Right cardiac atrium (tissue), 5 donors: ENCODE results near the gene FOCAD. TPM values are rescaled to one million over a fixed set of nuclear protein-coding genes. Genes with fewer than 3 reads are reported as not detected.

ENCODE experiments used
- ATAC-seq, 2 donors: fragments of 200-7000 bp; cut with Tn5 transposase; one replicate each; pipeline versions ENCODE4 v1.8.0 to v1.9.1; 2020; ENCODE audit warnings: moderate library complexity in 2 of 2, mild to moderate bottlenecking in 1 of 2
- DNase-seq, 3 donors: peaks; one replicate each; pipeline ENCODE4 v3.0.0-alpha.2; 2020
- H3K27ac ChIP-seq: one replicate; pipeline ENCODE4 v1.5.1; 2013; ENCODE audit warnings: mild to moderate bottlenecking, low read length, control low read depth, moderate library complexity
- H3K27me3 ChIP-seq: one replicate; pipeline ENCODE4 v1.6.1; 2013; ENCODE audit not compliant: control insufficient read depth, insufficient read depth
- H3K4me1 ChIP-seq: one replicate; pipeline ENCODE4 v1.6.1; 2013; ENCODE audit warnings: low read length; ENCODE audit not compliant: control insufficient read depth, insufficient read depth
- H3K4me3 ChIP-seq: one replicate; pipeline ENCODE4 v1.5.1; 2013; ENCODE audit warnings: low read length, control low read depth
- H3K9me3 ChIP-seq: one replicate; pipeline ENCODE4 v1.6.1; 2013; ENCODE audit warnings: low read length; ENCODE audit not compliant: control insufficient read depth
- WGBS: extraction: QIAGEN DNeasy Blood & Tissue Kit; methylation state at CpG from one replicate; pipeline ENCODE4 v1.1.7; 2013; 5-methylcytosine and 5-hydroxymethylcytosine counted together
- intact Hi-C, 4 donors: fragments of 100-400 bp; cut with DNase I; formaldehyde crosslinking; loops; one replicate each; pipeline versions ENCODE4 v1.11.0 to v1.14.0; 2022 to 2023
- polyA plus RNA-seq: library from polyadenylated mRNA; stranded (reverse); fragments of 200-250 nt; gene quantifications from one replicate; pipeline ENCODE4 v1.2.3, GENCODE V29; 2013
- total RNA-seq, 4 donors: library from RNA; stranded (reverse); fragmentation: NEBNext Ultra II Directional; extraction: Animal tissue kit (Norgen Biotek cat#: 25700); gene quantifications; one replicate each; pipeline ENCODE4 v1.2.1, GENCODE V29; 2021
- donor health status: healthy with polysubstance abuse.
- donor health status: DM: no; HTN: yes; CAD: no.
- donor health status: DM: no; HTN: no; CAD: no.
- donor health status: DM: no; HTN: yes; CAD: no; lungs with severe emphysema.
- donor health status: DM: yes; HTN: yes; CAD: no.

FOCAD gene
- total and polyA plus RNA-seq, 5 donors, result 9.5 to 40.5 (median 37.7) TPM

DNA sequence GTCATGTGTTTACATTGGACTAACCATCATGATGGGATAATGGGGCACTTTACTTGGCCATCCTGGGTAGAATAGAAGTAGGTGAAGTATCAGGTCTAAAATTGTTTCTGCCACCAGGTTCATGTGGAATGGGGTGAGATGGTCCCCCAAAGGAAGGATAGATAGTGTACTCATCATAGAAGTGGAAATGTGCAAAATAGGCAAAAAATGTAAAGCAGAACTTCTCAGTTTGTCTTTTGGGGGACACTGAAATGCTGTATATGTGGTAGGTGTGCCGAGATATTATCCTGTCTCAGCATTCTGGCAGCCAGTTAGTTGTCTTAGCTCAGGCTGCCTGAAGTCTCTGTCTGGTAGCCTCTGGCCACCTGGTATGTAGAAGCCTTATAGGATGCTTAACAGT is 107.6 kb downstream of the FOCAD start:
- WGBS, result 98% methylated on average over 1 of the region's 1 CpG
- Histone ChIP-seq H3K4me3 (no peak overlapping the region), H3K9me3 (no peaks in the 10 kb centered on the region), H3K27me3 (no peaks in the 10 kb centered on the region), H3K27ac (no peak overlapping the region), H3K4me1 (no peaks in the 10 kb centered on the region)
- intact Hi-C loops, result no loop called here
- ATAC-seq, result no peak
- DNase-seq, result no peak

DNA sequence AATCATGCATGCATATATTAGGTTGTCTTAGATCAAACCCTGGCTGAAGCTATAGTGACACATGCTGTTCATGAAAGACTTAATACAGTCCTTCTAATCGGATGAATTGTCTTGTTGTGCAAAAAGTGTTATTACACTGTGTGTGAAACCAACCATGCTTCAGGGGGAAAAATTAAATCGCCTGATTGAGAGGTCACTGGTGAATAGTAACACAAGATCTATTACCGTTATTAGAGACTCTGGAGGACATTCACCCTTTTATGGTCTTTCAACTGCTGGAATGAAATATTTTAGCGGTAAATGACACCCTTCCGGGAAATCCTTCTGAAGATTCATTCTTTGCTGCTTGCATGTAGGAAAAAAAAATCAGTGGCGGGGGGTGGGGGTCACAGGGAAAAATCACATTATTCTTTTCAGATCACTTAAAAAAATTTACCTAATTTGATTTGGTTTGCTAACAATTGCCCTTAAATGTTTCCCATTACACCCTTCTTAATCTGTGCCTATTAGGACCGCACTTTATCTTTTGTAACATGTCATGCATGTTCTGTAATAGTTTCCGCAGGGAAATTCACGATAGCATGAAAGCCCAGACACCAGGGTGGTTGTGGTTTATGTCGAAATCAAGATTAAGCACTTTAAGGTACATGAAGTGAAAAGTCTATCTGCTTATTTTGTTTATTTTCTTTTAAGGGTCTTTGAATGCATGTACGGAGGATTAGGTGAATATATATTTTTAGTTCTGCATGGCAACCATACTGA is 120.6 kb downstream of the FOCAD start:
- no peak for DNase-seq
- H3K4me3 ChIP-seq, result no peak overlapping the region
- intact Hi-C loops, result no loop called here
- no peaks in the 10 kb centered on the region for H3K4me1 ChIP-seq
- no peaks in the 10 kb centered on the region for H3K27me3 ChIP-seq
- WGBS, result 75% methylated on average over 11 of the region's 11 CpGs
- no peak for ATAC-seq
- H3K9me3 ChIP-seq, result no peaks in the 10 kb centered on the region
- H3K27ac ChIP-seq, result no peak overlapping the region

DNA sequence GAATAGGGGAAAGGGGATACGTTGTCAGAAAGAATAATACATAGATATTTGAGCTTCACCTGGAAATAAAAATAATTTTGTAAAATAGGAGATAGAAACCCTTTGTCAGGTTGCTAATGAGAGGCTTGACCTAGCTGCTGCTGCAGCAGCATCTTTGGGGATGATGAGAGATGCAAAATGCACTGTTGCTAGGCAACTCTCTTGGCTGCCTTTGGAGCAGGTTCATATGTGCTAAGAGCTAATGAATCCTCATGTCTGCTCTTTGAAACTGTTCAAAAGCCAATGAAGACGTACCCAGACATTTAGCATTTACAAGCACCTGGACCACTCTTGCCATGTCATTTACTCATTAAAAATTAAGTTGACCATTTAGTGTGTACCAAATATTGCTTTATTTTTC is 121.7 kb downstream of the FOCAD start:
- no peak for DNase-seq

DNA sequence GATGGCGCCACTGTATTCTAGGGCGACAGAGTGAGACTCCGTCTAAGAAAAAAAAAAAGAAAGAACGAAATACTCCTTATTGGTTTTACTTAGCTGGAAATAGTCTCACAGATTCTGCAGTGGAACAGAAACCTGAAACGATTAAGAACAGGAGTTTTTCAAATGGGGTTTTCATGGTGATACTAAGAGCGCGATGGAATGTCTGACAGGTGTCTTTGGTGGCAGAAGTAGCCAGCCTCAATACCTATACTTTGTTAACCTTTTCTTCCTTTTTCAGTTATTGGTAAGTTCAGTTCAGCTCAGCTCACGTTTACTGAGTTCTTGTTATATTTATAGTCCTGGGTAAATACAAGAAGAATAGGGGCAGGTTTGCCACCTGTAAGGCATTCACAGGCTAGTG is 123.9 kb downstream of the FOCAD start:
- Histone ChIP-seq H3K9me3 (no peaks in the 10 kb centered on the region), H3K27me3 (no peaks in the 10 kb centered on the region), H3K4me1 (no peaks in the 10 kb centered on the region), H3K27ac (no peak overlapping the region), H3K4me3 (no peak overlapping the region)
- WGBS, result 89% methylated on average over 8 of the region's 8 CpGs
- DNase-seq (no peak), ATAC-seq (no peak)
- intact Hi-C loops, result no loop called here

More for the DNA sequence above, 121.7 kb downstream of the FOCAD start:
- 97% methylated on average over 2 of the region's 2 CpGs for WGBS
- intact Hi-C loops, result no loop called here
- ATAC-seq, result no peak
- no peaks in the 10 kb centered on the region for H3K9me3 ChIP-seq
- H3K27ac ChIP-seq, result no peak overlapping the region
- H3K27me3 ChIP-seq, result no peaks in the 10 kb centered on the region
- H3K4me3 ChIP-seq, result no peak overlapping the region
- H3K4me1 ChIP-seq, result no peaks in the 10 kb centered on the region

DNA sequence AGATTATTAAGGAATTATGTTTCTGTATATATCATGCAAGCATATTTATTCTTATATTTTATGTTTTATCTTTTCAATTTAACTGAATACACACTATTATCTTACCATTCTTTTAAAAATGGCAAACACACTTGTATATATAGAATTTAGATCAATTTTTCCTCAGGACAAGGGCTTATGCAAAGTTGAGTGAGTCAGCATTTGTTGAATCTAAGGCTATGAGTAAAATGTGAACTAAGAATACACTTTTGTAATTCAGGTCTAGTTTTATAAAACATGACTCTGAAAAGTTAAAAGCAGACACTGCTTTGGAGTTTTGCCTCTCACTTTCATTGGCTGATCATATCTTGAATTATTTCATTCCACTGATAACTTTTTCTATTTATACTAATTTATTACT is 127.8 kb downstream of the FOCAD start:
- intact Hi-C loops, result no loop called here
- H3K9me3 ChIP-seq, result no peaks in the 10 kb centered on the region
- H3K4me1 ChIP-seq, result no peaks in the 10 kb centered on the region
- DNase-seq, result no peak
- no peak overlapping the region for H3K27ac ChIP-seq
- no peak for ATAC-seq
- H3K27me3 ChIP-seq, result no peaks in the 10 kb centered on the region
- H3K4me3 ChIP-seq, result no peak overlapping the region

DNA sequence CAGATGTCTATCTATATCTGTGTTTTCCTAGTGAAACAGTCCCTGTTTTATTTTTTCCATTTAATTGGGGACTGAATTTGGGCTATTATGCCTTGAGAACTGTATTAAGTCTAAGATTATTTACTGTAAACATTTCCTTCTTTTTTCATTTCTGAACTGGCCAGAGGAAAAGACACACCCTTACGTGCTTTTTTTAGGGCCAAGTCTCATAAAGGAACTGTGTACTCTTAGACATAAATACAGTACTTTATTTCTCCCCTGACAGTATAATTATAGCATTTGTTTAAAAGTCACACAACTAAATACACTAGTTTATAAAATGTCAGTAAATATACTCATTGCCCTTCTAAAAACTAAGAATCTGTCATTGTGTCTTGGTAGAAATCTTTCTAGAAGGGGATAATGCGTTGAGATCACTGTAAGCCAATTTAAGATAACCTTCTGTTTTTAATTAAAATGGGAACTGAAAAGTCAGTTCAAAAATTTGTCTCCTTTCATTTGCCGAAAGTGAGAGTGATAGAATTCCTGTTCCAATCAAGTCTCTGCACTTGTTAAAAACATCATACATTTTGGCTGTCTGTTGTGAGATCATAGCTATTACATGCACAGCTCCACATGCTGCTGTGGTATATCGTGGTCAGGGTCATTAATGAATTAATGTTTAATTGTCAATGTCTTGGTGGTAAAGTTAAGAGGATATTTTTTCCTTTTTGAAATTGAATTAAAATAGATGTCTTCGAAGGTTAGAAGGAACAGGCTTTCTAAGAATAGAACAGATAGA is 132.1 kb downstream of the FOCAD start:
- ATAC-seq (no peak), DNase-seq (no peak)
- Histone ChIP-seq H3K27ac (no peak overlapping the region), H3K9me3 (no peaks in the 10 kb centered on the region), H3K4me3 (no peak overlapping the region), H3K4me1 (no peaks in the 10 kb centered on the region), H3K27me3 (no peaks in the 10 kb centered on the region)
- WGBS, result 34% methylated on average over 5 of the region's 5 CpGs
- intact Hi-C loops, result no loop called here

DNA sequence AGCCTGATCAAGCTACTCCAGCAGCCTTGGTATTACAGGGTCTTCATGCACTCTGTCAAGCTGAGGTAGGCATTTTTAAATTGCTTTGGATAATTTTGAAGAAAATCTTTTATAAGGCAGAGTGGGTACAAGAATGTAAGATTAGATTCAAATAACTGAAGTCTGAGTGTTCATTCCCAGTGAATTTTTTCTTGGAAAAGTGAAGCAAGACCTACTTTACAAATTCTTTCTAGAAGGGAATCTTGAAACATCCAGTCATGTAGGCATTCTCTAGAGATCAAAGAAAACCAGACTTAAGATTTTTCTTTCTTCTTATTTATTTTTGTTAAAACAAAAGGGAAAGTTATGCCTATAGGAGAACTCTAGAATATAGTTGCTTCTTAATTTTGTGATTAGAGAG is 139.0 kb downstream of the FOCAD start:
- Histone ChIP-seq H3K9me3 (no peaks in the 10 kb centered on the region), H3K27me3 (no peaks in the 10 kb centered on the region), H3K4me1 (no peaks in the 10 kb centered on the region), H3K4me3 (no peak overlapping the region), H3K27ac (no peak overlapping the region)
- DNase-seq (no peak), ATAC-seq (no peak)
- intact Hi-C loops, result no loop called here

DNA sequence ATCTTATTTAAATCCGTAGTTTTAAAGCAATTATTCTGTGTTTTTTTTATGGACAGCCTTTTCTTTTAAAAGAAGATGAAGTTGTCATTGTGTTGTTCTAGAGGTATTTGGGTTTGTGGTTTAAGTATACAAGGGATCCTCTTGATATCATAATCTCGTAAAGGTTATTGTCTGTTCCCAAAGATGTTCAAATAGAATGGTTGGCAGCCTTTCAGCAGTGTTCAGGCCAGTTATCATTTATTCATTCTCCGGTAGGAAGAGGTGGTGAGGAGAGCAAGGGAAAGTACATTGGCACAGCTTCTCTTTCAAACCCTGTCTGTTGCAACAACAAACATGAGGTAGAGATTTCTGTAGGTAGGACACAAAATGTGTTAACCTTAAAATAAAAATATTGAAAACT is 147.0 kb downstream of the FOCAD start:
- Histone ChIP-seq H3K27me3 (no peaks in the 10 kb centered on the region), H3K27ac (no peak overlapping the region), H3K4me3 (no peak overlapping the region), H3K9me3 (no peaks in the 10 kb centered on the region), H3K4me1 (no peaks in the 10 kb centered on the region)
- WGBS, result 69% methylated on average over 3 of the region's 3 CpGs
- intact Hi-C loops, result no loop called here
- DNase-seq, result no peak
- ATAC-seq, result no peak

DNA sequence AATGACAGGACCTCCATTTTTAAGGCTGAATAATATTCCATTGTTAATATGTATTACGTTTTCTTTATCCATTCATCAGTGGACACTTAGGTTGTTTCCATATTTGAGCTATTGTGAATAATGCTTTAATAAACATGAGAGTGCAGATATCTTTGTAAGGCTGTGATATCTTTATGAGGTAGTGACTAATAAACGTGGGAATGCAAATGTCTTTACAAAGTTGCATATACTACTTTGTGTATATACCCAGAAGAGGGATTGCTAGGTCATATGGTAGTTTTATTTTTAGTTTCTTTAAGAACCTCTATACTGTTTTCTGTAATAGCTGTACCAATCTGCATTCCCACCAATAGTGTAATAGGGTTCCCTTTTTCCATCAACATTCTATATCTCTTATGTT is 148.7 kb downstream of the FOCAD start:
- Histone ChIP-seq H3K9me3 (no peaks in the 10 kb centered on the region), H3K27ac (no peak overlapping the region), H3K4me3 (no peak overlapping the region), H3K27me3 (no peaks in the 10 kb centered on the region), H3K4me1 (no peaks in the 10 kb centered on the region)
- no peak for ATAC-seq
- 93% methylated on average over 2 of the region's 2 CpGs for WGBS
- DNase-seq, result no peak
- intact Hi-C loops, result no loop called here

DNA sequence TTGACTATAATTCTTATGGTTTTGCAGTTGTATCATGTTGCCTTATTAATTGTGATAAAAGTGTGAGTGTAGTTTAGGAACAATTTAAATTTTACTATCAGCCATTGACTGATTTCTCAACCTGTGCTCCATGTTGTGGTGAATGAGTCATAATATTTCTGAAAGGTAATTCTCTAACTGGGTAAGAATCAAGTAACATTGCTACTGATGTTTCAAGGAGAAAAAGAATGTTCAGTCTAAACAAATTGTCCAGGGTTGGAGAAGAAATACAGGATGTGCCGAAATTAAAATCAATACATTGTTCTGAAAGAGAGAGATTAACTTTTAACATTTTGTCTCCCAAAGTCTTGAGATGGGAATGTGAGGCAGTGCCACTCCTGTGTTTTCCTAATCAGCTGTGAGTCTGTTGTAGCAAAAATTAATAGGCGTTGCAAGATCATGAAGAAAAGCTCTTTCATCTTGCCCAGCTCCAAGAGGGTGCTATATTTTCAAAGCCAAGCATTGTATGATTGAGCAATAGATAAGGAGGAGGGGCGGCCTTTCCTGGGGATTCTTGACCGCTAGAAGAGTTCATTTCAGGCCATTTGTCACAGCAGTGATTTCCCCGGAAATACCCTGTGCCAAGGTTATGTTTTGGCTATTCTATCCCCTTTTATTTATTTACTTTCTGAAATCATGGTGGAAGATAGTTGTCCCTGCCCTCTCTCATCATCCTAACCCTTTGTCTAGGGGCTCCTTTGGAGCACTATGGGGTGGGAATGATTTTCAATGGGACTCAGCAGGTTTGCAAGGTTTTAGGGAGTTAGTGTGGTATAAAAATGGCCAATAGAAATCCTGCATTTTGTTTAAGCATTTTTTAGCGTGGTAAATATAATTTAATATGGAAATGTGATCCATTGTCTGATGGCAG is 151.6 kb downstream of the FOCAD start:
- no peaks in the 10 kb centered on the region for H3K9me3 ChIP-seq
- H3K27ac ChIP-seq, result no peak overlapping the region
- WGBS, result 61% methylated on average over 6 of the region's 6 CpGs
- no peak overlapping the region for H3K4me3 ChIP-seq
- intact Hi-C loops, result no loop called here
- H3K4me1 ChIP-seq, result no peaks in the 10 kb centered on the region
- ATAC-seq, result peak in 1 of 2 donors; percentile 47
- DNase-seq, result no peak
- no peaks in the 10 kb centered on the region for H3K27me3 ChIP-seq

DNA sequence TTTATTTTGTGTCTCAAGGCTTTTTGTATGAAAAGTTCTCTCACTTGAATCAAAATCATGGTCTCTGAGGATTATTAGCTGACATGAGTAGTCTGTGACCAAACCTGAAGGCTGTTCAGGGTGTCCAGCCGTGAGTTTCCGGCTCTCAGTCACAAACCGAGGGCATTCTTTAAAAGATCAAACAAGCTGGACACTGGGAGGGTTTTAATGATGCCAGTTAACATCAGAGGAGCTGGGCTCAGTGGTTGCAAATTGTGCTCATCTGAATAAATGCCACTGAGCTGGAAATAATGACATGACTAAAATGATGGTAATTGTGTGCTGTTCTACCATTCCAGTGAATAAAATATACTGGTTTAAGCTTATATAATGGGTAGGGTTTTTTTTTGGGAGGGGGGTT is 153.1 kb downstream of the FOCAD start:
- no peak for DNase-seq
- no peaks in the 10 kb centered on the region for H3K4me1 ChIP-seq
- WGBS, result 91% methylated on average over 3 of the region's 3 CpGs
- H3K27me3 ChIP-seq, result no peaks in the 10 kb centered on the region
- H3K4me3 ChIP-seq, result no peak overlapping the region
- no peak overlapping the region for H3K27ac ChIP-seq
- intact Hi-C loops, result no loop called here
- ATAC-seq, result no peak
- no peaks in the 10 kb centered on the region for H3K9me3 ChIP-seq
